GM12878 (cell line): ENCODE measurements around the gene CFAP65. TPM values are rescaled to one million over a fixed set of nuclear protein-coding genes. Genes with fewer than 3 reads are reported as not detected.

Experiments
- ATAC-seq: fragments of 200-7000 bp; cut with Tn5 transposase; 3 replicates; pipeline ENCODE4 v1.9.1; 2020; ENCODE audit warnings: mild to moderate bottlenecking, moderate library complexity
- BruUV-seq: library from RNA; stranded (reverse); fragments of 400-500 nt; replicated peaks from 2 replicates; lab custom pipeline; 2021; lab: Mats Ljungman, UMichigan
- CTCF ChIA-PET: fragments of 300-600 bp; sonication (Branson Sonifier 250); formaldehyde crosslinking; extraction: SDS; loops from one replicate; lab custom pipeline; 2021; ENCODE audit warnings: inconsistent platforms; lab: Yijun Ruan, JAX
- POLR2A ChIA-PET: fragments of 350-600 bp; formaldehyde crosslinking; extraction: SDS; loops from one replicate; lab custom pipeline; 2021; ENCODE audit warnings: inconsistent platforms; lab: Charles Lee
- RAD21 ChIA-PET: fragments of 300-600 bp; sonication (Branson Sonifier 250); formaldehyde crosslinking; loops from one replicate; lab custom pipeline; 2023; ENCODE audit warnings: antibody characterized with exemption; ENCODE audit not compliant: unreplicated experiment; lab: Charles Lee
- SMC1A ChIA-PET: fragments of 300-600 bp; sonication (Branson Sonifier 250); formaldehyde crosslinking; loops from one replicate; lab custom pipeline; 2023; ENCODE audit not compliant: unreplicated experiment, uncharacterized antibody; lab: Charles Lee
- DNase-seq: peaks from one replicate; pipeline ENCODE4 v3.0.0-alpha.2; 2011; ENCODE audit warnings: low read depth, low spot score
- FAIRE-seq: peaks from 3 replicates; lab custom pipeline; 2011; peaks lifted over from hg19 to GRCh38; lab: Jason Lieb, UNC
- H2AFZ ChIP-seq: 2 replicates; pipeline ENCODE4 v1.6.0; 2011; ENCODE audit warnings: low read depth, low read length, control low read depth; ENCODE audit not compliant: control insufficient read depth
- H3K27ac ChIP-seq: 2 replicates; pipeline ENCODE4 v1.5.1; 2011; ENCODE audit warnings: control low read depth; ENCODE audit not compliant: control insufficient read depth, insufficient read depth
- H3K27me3 ChIP-seq, 2 experiments: replicated peaks in 1 of 2; 2 replicates each; pipeline versions ENCODE4 v1.6.0 to v1.6.1; 2011; ENCODE audit warnings: low read length in 1 of 2; ENCODE audit not compliant: control insufficient read depth in 2 of 2, insufficient read depth in 2 of 2
- H3K36me3 ChIP-seq, 2 experiments: 2 replicates each; pipeline ENCODE4 v1.5.1; 2011; ENCODE audit warnings: low read length in 1 of 2; ENCODE audit not compliant: control insufficient read depth in 2 of 2, insufficient read depth in 2 of 2
- H3K4me1 ChIP-seq: 2 replicates; pipeline ENCODE4 v1.6.1; 2011; ENCODE audit warnings: mild to moderate bottlenecking, low read length, moderate library complexity, mixed read lengths; ENCODE audit not compliant: control insufficient read depth, insufficient read depth
- H3K4me2 ChIP-seq: 2 replicates; pipeline ENCODE4 v1.6.0; 2011; ENCODE audit warnings: control low read depth; ENCODE audit not compliant: control insufficient read depth, insufficient read depth
- H3K4me3 ChIP-seq: fragments of 200-600 bp; sonication (generic); 2 replicates; pipeline ENCODE4 v1.5.1; 2016
- H3K79me2 ChIP-seq: 2 replicates; pipeline ENCODE4 v1.6.0; 2011; ENCODE audit warnings: low read length; ENCODE audit not compliant: control insufficient read depth, insufficient read depth
- H3K9ac ChIP-seq: 2 replicates; pipeline ENCODE4 v1.8.0; 2011; ENCODE audit warnings: low read length, control low read depth, mixed read lengths; ENCODE audit not compliant: control insufficient read depth, insufficient read depth
- H3K9me3 ChIP-seq: replicated peaks from 3 replicates; pipeline ENCODE4 v1.5.1; 2011; ENCODE audit warnings: mild to moderate bottlenecking, low read length; ENCODE audit not compliant: control insufficient read depth, insufficient read depth
- H4K20me1 ChIP-seq: 2 replicates; pipeline ENCODE4 v1.6.0; 2011; ENCODE audit not compliant: control insufficient read depth, insufficient read depth
- CHD4 ChIP-seq: fragments of 200-600 bp; sonication (generic); IDR thresholded peaks from 2 replicates; pipeline ENCODE4 v1.6.1; 2016; ENCODE audit warnings: mild to moderate bottlenecking
- EP300 ChIP-seq, 2 experiments: fragments of 150-350 bp in 1 of 2; IDR thresholded peaks; 2 replicates each; pipeline ENCODE4 v1.6.1; 2011 to 2012; ENCODE audit warnings: low read depth in 2 of 2, low read length in 2 of 2, borderline replicate concordance in 1 of 2, improper control_type of control experiment in 1 of 2, inconsistent platforms in 1 of 2; ENCODE audit not compliant: control insufficient read depth in 1 of 2
- KDM1A ChIP-seq: fragments of 200-600 bp; sonication (generic); IDR thresholded peaks from 2 replicates; pipeline ENCODE4 v1.6.1; 2016; ENCODE audit warnings: borderline replicate concordance
- NFXL1 ChIP-seq: fragments of 450-650 bp; IDR thresholded peaks from 2 replicates; pipeline ENCODE4 v1.6.1; 2017; ENCODE audit warnings: antibody characterized with exemption, mild to moderate bottlenecking, borderline replicate concordance
- PBX3 ChIP-seq: IDR thresholded peaks from 2 replicates; pipeline ENCODE4 v1.6.1; 2011; ENCODE audit warnings: mild to moderate bottlenecking, low read depth, low read length, moderate library complexity; ENCODE audit not compliant: insufficient replicate concordance
- YBX1 ChIP-seq: fragments of 450-650 bp; IDR thresholded peaks from 2 replicates; pipeline ENCODE4 v1.6.1; 2016; ENCODE audit warnings: antibody characterized with exemption
- ZBTB11 ChIP-seq: fragments of 450-650 bp; formaldehyde crosslinking; IDR thresholded peaks from 2 replicates; pipeline ENCODE4 v1.5.0; 2022; ENCODE audit warnings: mild to moderate bottlenecking, missing genetic modification characterization
- ZNF592 ChIP-seq: fragments of 450-650 bp; IDR thresholded peaks from 2 replicates; pipeline ENCODE4 v1.6.1; 2017; ENCODE audit warnings: mild to moderate bottlenecking, moderate library complexity
- WGBS: methylation state at CpG from one replicate; pipeline ENCODE4 v1.1.6; 2016; ENCODE audit warnings: low lambda C conversion rate; ENCODE audit not compliant: insufficient replicate concordance, insufficient coverage; ENCODE audit errors: missing lambda C conversion rate; 5-methylcytosine and 5-hydroxymethylcytosine counted together
- in situ Hi-C: fragments of 300-500 bp; cut with MboI; formaldehyde crosslinking; loops from 9 replicates; pipeline ENCODE4 v1.14.3; 2018; ENCODE audit warnings: mixed read lengths
- intact Hi-C: fragments of 100-400 bp; cut with micrococcal nuclease; formaldehyde crosslinking; loops from one replicate; pipeline ENCODE4 v1.14.2; 2022; ENCODE audit not compliant: unreplicated experiment
- polyA plus RNA-seq, 11 experiments: library from polyadenylated mRNA; depleted of rRNA in 4 of 11; unstranded in 6 of 11; stranded (reverse) in 5 of 11; fragments of >200 nt; fragmentation: Nextera tagmentation in 4 of 11; fragmentation: Illumina TruSeq in 1 of 11; extraction: Ambion mirVana in 4 of 11; extraction: Trizol in 1 of 11; gene quantifications; 1 replicate in 1 of 11; 2 replicates in 10 of 11; pipeline versions ENCODE4 v1.2.1 to v1.2.3, GENCODE V29; 2011 to 2016; ENCODE audit warnings: inconsistent platforms in 2 of 11, missing spikeins in 2 of 11, low read depth in 1 of 11
- total RNA-seq, 4 experiments: library from RNA; depleted of rRNA in 3 of 4; stranded (reverse); fragments of >200 nt in 3 of 4; fragmentation: Illumina TruSeq in 1 of 4; extraction: Trizol in 1 of 4; gene quantifications; 2 replicates each; pipeline versions ENCODE4 v1.2.1 to v1.2.3, GENCODE V29; 2013 to 2021

The CFAP65 gene
- total and polyA plus RNA-seq, 10 of the 15 experiments (the other 5 are each of a cell fraction or from before 2014, with no cell fraction given): not detected

GRCh38 chr2:219049282-219049681, 8.0 kb upstream of the CFAP65 start:
- DNase-seq: no peak
- no peak for ATAC-seq
- no peak overlapping the region for H3K4me2 ChIP-seq
- H2AFZ ChIP-seq: no peak overlapping the region
- no peak for FAIRE-seq
- no peaks in the 10 kb centered on the region; a peak in 2 of 4 replicates for H3K27me3 ChIP-seq
- H3K4me1 ChIP-seq: no peaks in the 10 kb centered on the region
- SMC1A ChIA-PET: no interaction called here
- TF ChIP-seq YBX1 (no peak), EP300 (IDR thresholded peaks at IDR 0.05; ENCODE audit: borderline replicate concordance in 1 of 2, control insufficient read depth in 1 of 2, low read depth in 2 of 2, low read length in 2 of 2) (no peak), ZNF592 (no peak), ZBTB11 (CRISPR knock-in tag) (no peak), CHD4 (no peak), KDM1A (no peak), NFXL1 (no peak), PBX3 (no peak)
- BruUV-seq: no TSS peak
- no peaks in the 10 kb centered on the region for H3K9me3 ChIP-seq
- POLR2A ChIA-PET: no interaction called here
- RAD21 ChIA-PET: no interaction called here
- H3K79me2 ChIP-seq: no peaks in the 10 kb centered on the region
- H3K4me3 ChIP-seq: no peak overlapping the region
- H4K20me1 ChIP-seq: no peaks in the 10 kb centered on the region; the same call in 1 of the 2 replicates
- WGBS: 22% methylated on average over 6 of the region's 6 CpGs
- intact Hi-C loops (no loop called here), in situ Hi-C loops (no loop called here)
- H3K36me3 ChIP-seq: no peaks in the 10 kb centered on the region
- H3K9ac ChIP-seq: no peak overlapping the region
- CTCF ChIA-PET: no interaction called here
- H3K27ac ChIP-seq: no peak overlapping the region
